Skeletal muscle satellite cell (primary cell): ENCODE results near the gene C19orf85.
"Not testable (repeated sequence)": the region's sequence is repeated elsewhere in the genome, so short reads cannot be mapped to it uniquely, and the experiment has no call there.

ENCODE experiments used
- H3K27me3 ChIP-seq: 2 replicates; pipeline ENCODE4 v1.7.0; 2013; ENCODE audit warnings: low read length; ENCODE audit not compliant: control insufficient read depth, insufficient read depth
- H3K36me3 ChIP-seq: 2 replicates; pipeline ENCODE4 v1.7.0; 2013; ENCODE audit warnings: mild to moderate bottlenecking, control low read depth, low read length; ENCODE audit not compliant: insufficient read depth
- H3K4me1 ChIP-seq: 2 replicates; pipeline ENCODE4 v1.7.0; 2013; ENCODE audit warnings: low read length; ENCODE audit not compliant: control insufficient read depth, insufficient read depth
- H3K4me2 ChIP-seq: 2 replicates; pipeline ENCODE4 v1.7.0; 2013; ENCODE audit warnings: mild to moderate bottlenecking, low read length
- H3K4me3 ChIP-seq: 2 replicates; pipeline ENCODE4 v1.7.0; 2013; ENCODE audit warnings: low read length
- H3K9ac ChIP-seq: 2 replicates; pipeline ENCODE4 v1.7.0; 2013; ENCODE audit warnings: mild to moderate bottlenecking, low read depth, low read length, moderate library complexity
- H3K9me3 ChIP-seq: replicated peaks from 2 replicates; pipeline ENCODE4 v1.7.0; 2013; ENCODE audit warnings: mild to moderate bottlenecking, control low read depth, low read length

C19orf85 gene

GRCh38 chr19:55423225-55424005 lies 41.1 kb downstream of the C19orf85 start:
- Histone ChIP-seq H3K4me3 (no peak overlapping the region), H3K9ac (no peak overlapping the region), H3K9me3 (no peaks in the 10 kb centered on the region), H3K27me3 (peaks cover 39% of the 10 kb centered on the region), H3K4me2 (no peak overlapping the region), H3K4me1 (no peaks in the 10 kb centered on the region), H3K36me3 (no peaks in the 10 kb centered on the region)

- not testable (repeated sequence) for H3K9me3 ChIP-seq, H3K4me2 ChIP-seq, H3K36me3 ChIP-seq, H3K9ac ChIP-seq, H3K4me3 ChIP-seq, H3K4me1 ChIP-seq
- H3K27me3 ChIP-seq: peaks cover 37% of the 10 kb centered on the region
Measured at GRCh38 chr19:55421281-55421680, 43.3 kb downstream of the C19orf85 start.

GRCh38 chr19:55419624-55420236 lies 44.8 kb downstream of the C19orf85 start:
- no peak overlapping the region for H3K4me2 ChIP-seq
- H3K4me1 ChIP-seq: no peaks in the 10 kb centered on the region
- H3K9me3 ChIP-seq: no peaks in the 10 kb centered on the region
- no peak overlapping the region for H3K9ac ChIP-seq
- H3K36me3 ChIP-seq: no peaks in the 10 kb centered on the region
- peaks cover 30% of the 10 kb centered on the region for H3K27me3 ChIP-seq
- H3K4me3 ChIP-seq: no peak overlapping the region

GRCh38 chr19:55419103-55419502 lies 45.4 kb downstream of the C19orf85 start:
- H3K4me1 ChIP-seq: no peaks in the 10 kb centered on the region
- peaks cover 26% of the 10 kb centered on the region for H3K27me3 ChIP-seq
- H3K9ac ChIP-seq: no peak overlapping the region
- no peaks in the 10 kb centered on the region for H3K36me3 ChIP-seq
- no peaks in the 10 kb centered on the region for H3K9me3 ChIP-seq
- H3K4me3 ChIP-seq: no peak overlapping the region
- no peak overlapping the region for H3K4me2 ChIP-seq

- no peaks in the 10 kb centered on the region for H3K4me1 ChIP-seq
- peaks cover 19% of the 10 kb centered on the region for H3K27me3 ChIP-seq
- no peaks in the 10 kb centered on the region for H3K36me3 ChIP-seq
- no peak overlapping the region for H3K4me2 ChIP-seq
- no peak overlapping the region for H3K9ac ChIP-seq
- no peak overlapping the region for H3K4me3 ChIP-seq
- no peaks in the 10 kb centered on the region for H3K9me3 ChIP-seq
Measured at GRCh38 chr19:55418185-55418584, 46.4 kb downstream of the C19orf85 start.
